Stimulated activated CD8-positive, alpha-beta memory T cell treated with anti-CD3 and anti-CD28 coated beads, Interleukin-12 subunit alpha, Interleukin-12 subunit beta, amount 100 ng/mL, for 24 hours (primary cell): ENCODE measurements around the gene COL2A1.
"Not testable (repeated sequence)": the region's sequence is repeated elsewhere in the genome, so short reads cannot be mapped to it uniquely, and the experiment has no call there.

Experiments
- DNase-seq: peaks from one replicate; pipeline ENCODE4 v3.0.0-alpha.2; 2020; ENCODE audit errors: extremely low read depth

The COL2A1 gene

GRCh38 chr12:47975816-47976215 is 28.5 kb downstream of the COL2A1 start:
- DNase-seq = no peak

- DNase-seq = no peak
These were observed 29.1 kb downstream of the COL2A1 start for GRCh38 chr12:47975036-47975620.

- no peak for DNase-seq
These were observed 30.4 kb downstream of the COL2A1 start for GRCh38 chr12:47973870-47974269.

GRCh38 chr12:47972895-47973294 is 31.4 kb downstream of the COL2A1 start:
- DNase-seq = no peak

- no peak for DNase-seq
These were observed 33.4 kb downstream of the COL2A1 start for GRCh38 chr12:47970843-47971242.

- DNase-seq = no peak
These were observed 34.4 kb downstream of the COL2A1 start for GRCh38 chr12:47969845-47970244.

GRCh38 chr12:47967461-47968321 is 36.6 kb downstream of the COL2A1 start:
- DNase-seq = no peak

GRCh38 chr12:47965581-47965980 is 38.7 kb downstream of the COL2A1 start:
- DNase-seq = no peak

- DNase-seq = no peak
These were observed 40.1 kb downstream of the COL2A1 start for GRCh38 chr12:47964106-47964728.

- peak; percentile 72 for DNase-seq
These were observed 40.8 kb downstream of the COL2A1 start, which contains the start of gene TMEM106C for GRCh38 chr12:47963340-47964040. Gene TMEM106C, plus strand, starts transcription at chr12:47963596. Its CDS starts 641 bp downstream, at chr12:47964237.

GRCh38 chr12:47962198-47962597 is 42.1 kb downstream of the COL2A1 start:
- DNase-seq = no peak

GRCh38 chr12:47957671-47958070 is 46.6 kb downstream of the COL2A1 start:
- DNase-seq = not testable (repeated sequence)

GRCh38 chr12:47955059-47955458 is 49.2 kb downstream of the COL2A1 start:
- no peak for DNase-seq

- no peak for DNase-seq
These were observed 49.7 kb downstream of the COL2A1 start for GRCh38 chr12:47954467-47955045.

- DNase-seq = no peak
These were observed 50.2 kb downstream of the COL2A1 start for GRCh38 chr12:47954058-47954457.

- DNase-seq = no peak
These were observed 53.3 kb downstream of the COL2A1 start for GRCh38 chr12:47950856-47951468.

GRCh38 chr12:47949441-47950341 is 54.6 kb downstream of the COL2A1 start:
- peak; percentile 14 for DNase-seq

- no peak for DNase-seq
These were observed 56.9 kb downstream of the COL2A1 start for GRCh38 chr12:47947341-47947740.

GRCh38 chr12:47946413-47947323 is 57.6 kb downstream of the COL2A1 start:
- no peak for DNase-seq
